ENCODE measurements around the gene GTPBP8. TPM values are rescaled to one million over a fixed set of nuclear protein-coding genes. Genes with fewer than 3 reads are reported as not detected.

GTPBP8 gene
- total RNA-seq, 1 donor from 2014 or later = 25.2 TPM

DNA sequence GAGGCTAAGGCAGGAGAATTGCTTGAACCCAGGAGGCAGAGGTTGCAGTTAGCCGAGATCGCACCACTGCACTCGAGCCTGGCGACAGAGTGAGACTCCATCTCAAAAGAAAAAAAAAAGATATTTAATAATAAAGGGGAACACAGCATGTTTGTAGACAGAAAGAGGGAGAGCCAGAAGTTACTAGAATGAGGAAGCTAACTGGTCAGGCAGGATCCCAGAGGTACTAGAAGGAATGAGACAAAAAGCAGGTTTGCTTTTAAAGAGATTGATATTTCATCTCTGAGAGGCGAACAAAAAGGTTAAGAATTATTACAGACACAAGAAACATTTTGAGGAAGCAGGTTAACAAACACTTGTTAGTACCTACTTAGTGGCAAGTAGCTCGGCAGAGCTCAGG lies 25.1 kb upstream of the GTPBP8 start:
- H3K27me3 Mint-ChIP-seq = peaks cover 4% of the 10 kb centered on the region
- peaks cover 10% of the 10 kb centered on the region for H3K9me3 Mint-ChIP-seq (ENCODE audit: low read depth)
- no peaks in the 10 kb centered on the region for H3K4me1 Mint-ChIP-seq (ENCODE audit: low read depth)
- no peak for DNase-seq (ENCODE audit: low spot score, unreplicated experiment)
- no peak for TF ChIP-seq CTCF (IDR thresholded peaks at IDR 0.05; ENCODE audit: unreplicated experiment)
- H3K4me3 Mint-ChIP-seq (ENCODE audit: low read depth) = no peak overlapping the region
- no peaks in the 10 kb centered on the region for H3K36me3 Mint-ChIP-seq (ENCODE audit: insufficient read depth)
- H3K27ac Mint-ChIP-seq = no peak overlapping the region

- Mint-ChIP-seq H3K4me1 (ENCODE audit: low read depth) (no peaks in the 10 kb centered on the region), H3K27ac (no peak overlapping the region), H3K9me3 (ENCODE audit: low read depth) (peaks cover 10% of the 10 kb centered on the region), H3K27me3 (peaks cover 4% of the 10 kb centered on the region), H3K36me3 (ENCODE audit: insufficient read depth) (no peaks in the 10 kb centered on the region), H3K4me3 (ENCODE audit: low read depth) (no peak overlapping the region)
- DNase-seq (ENCODE audit: low spot score, unreplicated experiment) = no peak
- TF ChIP-seq CTCF (IDR thresholded peaks at IDR 0.05; ENCODE audit: unreplicated experiment) = no peak
These were observed 24.2 kb upstream of the GTPBP8 start for GRCh38 chr3:112966633-112967032.

DNA sequence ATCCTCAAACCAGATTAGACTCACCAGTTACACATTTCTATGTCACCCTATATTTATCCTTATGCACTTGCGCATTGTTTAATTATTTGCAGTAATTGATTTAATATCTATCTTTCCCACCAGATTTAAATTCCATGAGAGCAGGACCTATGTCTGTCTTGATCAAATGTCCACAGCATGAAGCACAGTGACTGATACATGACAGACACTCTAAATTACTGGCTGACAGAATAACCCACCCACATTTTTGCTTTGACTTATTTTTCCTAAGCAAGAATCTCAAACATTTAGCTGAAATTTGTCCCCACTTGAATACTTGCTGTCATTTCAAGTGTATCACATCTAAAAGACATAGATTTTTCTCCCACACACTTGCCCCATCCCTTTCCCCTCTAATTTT lies 23.4 kb upstream of the GTPBP8 start:
- Mint-ChIP-seq H3K27me3 (peaks cover 4% of the 10 kb centered on the region), H3K4me3 (ENCODE audit: low read depth) (no peak overlapping the region), H3K27ac (no peak overlapping the region), H3K36me3 (ENCODE audit: insufficient read depth) (no peaks in the 10 kb centered on the region), H3K9me3 (ENCODE audit: low read depth) (peaks cover 10% of the 10 kb centered on the region), H3K4me1 (ENCODE audit: low read depth) (no peaks in the 10 kb centered on the region)
- no peak for TF ChIP-seq CTCF (IDR thresholded peaks at IDR 0.05; ENCODE audit: unreplicated experiment)
- DNase-seq (ENCODE audit: low spot score, unreplicated experiment) = no peak

DNA sequence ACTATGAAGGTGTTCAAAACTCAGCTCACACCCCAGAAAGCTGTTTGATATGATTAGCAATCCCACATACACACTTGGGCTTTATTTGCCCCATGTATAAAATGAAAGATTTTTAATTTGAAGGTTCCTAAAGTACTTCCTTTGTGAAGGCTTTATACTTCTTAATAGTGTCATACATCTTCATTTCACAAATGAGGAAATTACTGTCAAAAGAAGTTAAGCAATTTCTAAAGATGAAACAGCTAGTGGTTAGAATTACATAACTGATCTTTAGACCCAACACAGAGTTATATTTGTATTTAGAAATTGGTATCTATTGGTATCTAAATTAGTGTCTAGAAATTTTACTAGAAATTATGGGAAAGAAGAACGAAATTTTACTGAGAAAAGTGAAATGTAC lies 23.0 kb upstream of the GTPBP8 start:
- Mint-ChIP-seq H3K4me1 (ENCODE audit: low read depth) (no peaks in the 10 kb centered on the region), H3K27ac (no peak overlapping the region), H3K4me3 (ENCODE audit: low read depth) (no peak overlapping the region), H3K27me3 (peaks cover 4% of the 10 kb centered on the region), H3K36me3 (ENCODE audit: insufficient read depth) (no peaks in the 10 kb centered on the region), H3K9me3 (ENCODE audit: low read depth) (peaks cover 10% of the 10 kb centered on the region)
- TF ChIP-seq CTCF (IDR thresholded peaks at IDR 0.05; ENCODE audit: unreplicated experiment) = no peak
- no peak for DNase-seq (ENCODE audit: low spot score, unreplicated experiment)

DNA sequence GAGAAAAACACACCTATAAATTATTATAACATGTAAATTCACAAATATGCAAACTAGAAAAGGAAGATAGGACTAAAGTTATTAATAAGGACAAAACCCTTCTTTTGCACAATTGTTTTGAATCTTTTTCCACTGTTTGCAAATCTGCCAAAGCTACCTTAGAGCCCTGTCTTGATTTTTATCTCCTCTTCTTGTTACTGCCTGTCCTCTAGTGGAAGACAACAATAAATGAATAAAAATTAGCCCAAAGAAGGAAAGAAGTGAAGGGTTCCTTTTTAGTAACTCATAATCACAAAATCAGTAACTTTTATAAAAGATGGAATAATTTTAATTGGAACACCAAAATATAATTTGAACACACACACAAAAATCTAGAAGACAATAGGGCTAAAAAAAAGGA lies 18.6 kb upstream of the GTPBP8 start:
- H3K9me3 Mint-ChIP-seq (ENCODE audit: low read depth) = no peaks in the 10 kb centered on the region
- H3K36me3 Mint-ChIP-seq (ENCODE audit: insufficient read depth) = no peaks in the 10 kb centered on the region
- no peak overlapping the region for H3K4me3 Mint-ChIP-seq (ENCODE audit: low read depth)
- no peak for TF ChIP-seq CTCF (IDR thresholded peaks at IDR 0.05; ENCODE audit: unreplicated experiment)
- DNase-seq (ENCODE audit: low spot score, unreplicated experiment) = no peak
- no peaks in the 10 kb centered on the region for H3K4me1 Mint-ChIP-seq (ENCODE audit: low read depth)
- no peak overlapping the region for H3K27ac Mint-ChIP-seq
- peaks cover under 1% of the 10 kb centered on the region for H3K27me3 Mint-ChIP-seq

All from progenitor cell of endocrine pancreas (in vitro differentiated cells).